Measurements from ENCODE around the gene ATXN7L1. TPM values are rescaled to one million over a fixed set of nuclear protein-coding genes. Genes with fewer than 3 reads are reported as not detected.

The ATXN7L1 gene
- total RNA-seq, 1 donor from 2014 or later = 2.4 TPM

GRCh38 chr7:105590793-105591192 lies 285.6 kb downstream of the ATXN7L1 start:
- FAIRE-seq = no peak
- no peak for TF ChIP-seq CTCF (IDR thresholded peaks at IDR 0.05; ENCODE audit: insufficient read depth, low read length, severe bottlenecking)
- DNase-seq (ENCODE audit: low read depth) = no peak
- H3K27me3 ChIP-seq (ENCODE audit: control insufficient read depth, insufficient read depth, low read length) = no peaks in the 10 kb centered on the region
- no peak overlapping the region for H3K4me3 ChIP-seq (ENCODE audit: low read depth, low read length)
- H3K36me3 ChIP-seq (ENCODE audit: control insufficient read depth, insufficient read depth, low read length) = no peaks in the 10 kb centered on the region

- DNase-seq (ENCODE audit: low read depth) (peak; percentile 76), FAIRE-seq (no peak)
- Histone ChIP-seq H3K27me3 (ENCODE audit: control insufficient read depth, insufficient read depth, low read length) (no peaks in the 10 kb centered on the region), H3K36me3 (ENCODE audit: control insufficient read depth, insufficient read depth, low read length) (no peaks in the 10 kb centered on the region), H3K4me3 (ENCODE audit: low read depth, low read length) (no peak overlapping the region)
- TF ChIP-seq CTCF (IDR thresholded peaks at IDR 0.05; ENCODE audit: insufficient read depth, low read length, severe bottlenecking) = peak; percentile 77
These were observed 286.9 kb downstream of the ATXN7L1 start for GRCh38 chr7:105589356-105590077.

GRCh38 chr7:105587909-105588635 lies 288.3 kb downstream of the ATXN7L1 start:
- Histone ChIP-seq H3K4me3 (ENCODE audit: low read depth, low read length) (no peak overlapping the region), H3K36me3 (ENCODE audit: control insufficient read depth, insufficient read depth, low read length) (no peaks in the 10 kb centered on the region), H3K27me3 (ENCODE audit: control insufficient read depth, insufficient read depth, low read length) (no peaks in the 10 kb centered on the region)
- FAIRE-seq (no peak), DNase-seq (ENCODE audit: low read depth) (no peak)
- TF ChIP-seq CTCF (IDR thresholded peaks at IDR 0.05; ENCODE audit: insufficient read depth, low read length, severe bottlenecking) = no peak

GRCh38 chr7:105585850-105586500 lies 290.4 kb downstream of the ATXN7L1 start:
- no peak for TF ChIP-seq CTCF (IDR thresholded peaks at IDR 0.05; ENCODE audit: insufficient read depth, low read length, severe bottlenecking)
- no peak for DNase-seq (ENCODE audit: low read depth)
- Histone ChIP-seq H3K36me3 (ENCODE audit: control insufficient read depth, insufficient read depth, low read length) (no peaks in the 10 kb centered on the region), H3K4me3 (ENCODE audit: low read depth, low read length) (no peak overlapping the region), H3K27me3 (ENCODE audit: control insufficient read depth, insufficient read depth, low read length) (no peaks in the 10 kb centered on the region)
- FAIRE-seq = no peak

- Histone ChIP-seq H3K27me3 (ENCODE audit: control insufficient read depth, insufficient read depth, low read length) (no peaks in the 10 kb centered on the region), H3K4me3 (ENCODE audit: low read depth, low read length) (no peak overlapping the region), H3K36me3 (ENCODE audit: control insufficient read depth, insufficient read depth, low read length) (no peaks in the 10 kb centered on the region)
- DNase-seq (ENCODE audit: low read depth) (no peak), FAIRE-seq (no peak)
- no peak for TF ChIP-seq CTCF (IDR thresholded peaks at IDR 0.05; ENCODE audit: insufficient read depth, low read length, severe bottlenecking)
These were observed 292.2 kb downstream of the ATXN7L1 start for GRCh38 chr7:105584165-105584564.
